Fibroblast of skin of left biceps (primary cell): ENCODE results near the gene AMER3.

Experiments
- DNase-seq, 2 experiments: peaks; one replicate each; pipeline ENCODE4 v3.0.0-alpha.2; 2013; ENCODE audit warnings: low read depth in 2 of 2

Gene AMER3

DNA sequence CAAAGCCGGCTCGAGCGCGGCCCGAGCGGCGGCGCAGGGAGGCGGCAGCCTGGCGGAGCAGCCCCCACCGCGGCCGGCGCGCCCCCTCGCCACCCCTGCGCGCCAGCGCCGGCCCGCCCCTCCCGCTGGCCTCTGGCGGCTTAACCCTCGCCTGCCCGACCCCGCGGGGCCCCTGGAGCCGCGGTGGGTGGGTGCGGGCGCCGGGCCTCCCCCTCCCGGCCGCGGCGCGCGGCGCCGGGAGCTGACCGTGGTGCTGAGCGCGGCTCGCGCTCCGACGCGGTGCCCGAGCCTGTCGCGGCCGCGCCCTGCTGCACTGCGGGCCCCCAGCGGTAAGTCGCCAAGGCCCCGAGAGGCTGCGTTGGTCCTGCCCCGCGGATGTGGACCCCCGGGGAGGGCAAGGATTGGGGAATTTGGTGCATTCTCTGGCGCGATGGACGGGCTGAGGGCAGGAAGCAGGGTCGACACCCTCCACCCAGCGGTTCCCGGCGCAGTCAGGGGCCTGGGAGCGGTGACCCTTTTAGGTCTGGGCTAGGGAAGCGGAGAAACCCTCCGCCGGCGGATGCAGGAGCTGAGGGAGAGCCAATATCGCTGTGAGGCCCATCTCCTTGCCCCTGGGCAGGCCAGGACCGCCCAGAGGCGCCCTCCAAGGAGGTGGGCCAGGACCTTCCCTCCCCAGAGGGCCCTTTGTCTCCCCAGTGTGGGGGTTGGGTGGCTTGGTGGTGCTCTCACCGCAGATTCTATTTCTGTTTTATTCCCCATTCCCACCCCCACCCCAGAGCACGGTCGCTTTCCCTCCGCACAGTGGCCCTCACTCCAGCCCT is 923 bp downstream of the AMER3 start:
- no peak for DNase-seq

DNA sequence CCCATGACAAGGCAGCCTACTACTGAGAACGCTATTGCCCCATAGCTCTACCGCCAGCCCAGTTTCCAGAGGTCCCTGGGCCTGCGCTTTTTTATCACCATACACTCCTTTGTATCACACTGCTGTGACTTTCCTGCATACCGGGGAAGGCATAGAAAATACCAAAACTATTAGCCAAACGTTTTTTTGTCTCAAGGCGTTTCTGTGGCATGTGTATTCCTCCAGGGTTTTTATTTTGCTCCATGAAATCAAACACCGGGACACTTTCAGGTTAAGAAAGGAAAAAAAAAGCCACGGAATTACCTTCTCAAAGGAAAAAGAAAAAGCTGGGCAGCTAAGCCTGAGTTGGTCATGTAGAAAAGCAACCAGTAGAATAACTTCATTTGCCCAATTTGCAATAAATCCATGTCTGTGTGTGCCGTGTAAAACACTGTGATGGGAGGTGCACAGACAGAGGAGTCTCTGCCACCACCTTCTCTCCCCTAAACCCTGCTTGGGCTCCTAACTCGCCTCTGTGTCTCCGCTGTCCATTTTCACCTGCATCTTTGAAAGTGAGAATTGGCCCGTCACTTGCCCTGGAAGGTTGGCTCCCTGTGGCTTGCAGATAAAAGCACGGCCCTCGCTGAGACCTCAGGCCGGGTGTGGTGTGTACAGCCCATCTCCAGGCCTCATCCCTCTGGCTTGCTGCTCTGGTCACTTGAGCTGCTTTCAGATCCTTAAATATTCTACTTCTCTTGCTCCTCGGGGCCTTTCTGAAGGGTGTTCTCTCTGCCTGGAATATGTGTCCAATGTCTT is 1.7 kb downstream of the AMER3 start:
- no peak for DNase-seq

DNA sequence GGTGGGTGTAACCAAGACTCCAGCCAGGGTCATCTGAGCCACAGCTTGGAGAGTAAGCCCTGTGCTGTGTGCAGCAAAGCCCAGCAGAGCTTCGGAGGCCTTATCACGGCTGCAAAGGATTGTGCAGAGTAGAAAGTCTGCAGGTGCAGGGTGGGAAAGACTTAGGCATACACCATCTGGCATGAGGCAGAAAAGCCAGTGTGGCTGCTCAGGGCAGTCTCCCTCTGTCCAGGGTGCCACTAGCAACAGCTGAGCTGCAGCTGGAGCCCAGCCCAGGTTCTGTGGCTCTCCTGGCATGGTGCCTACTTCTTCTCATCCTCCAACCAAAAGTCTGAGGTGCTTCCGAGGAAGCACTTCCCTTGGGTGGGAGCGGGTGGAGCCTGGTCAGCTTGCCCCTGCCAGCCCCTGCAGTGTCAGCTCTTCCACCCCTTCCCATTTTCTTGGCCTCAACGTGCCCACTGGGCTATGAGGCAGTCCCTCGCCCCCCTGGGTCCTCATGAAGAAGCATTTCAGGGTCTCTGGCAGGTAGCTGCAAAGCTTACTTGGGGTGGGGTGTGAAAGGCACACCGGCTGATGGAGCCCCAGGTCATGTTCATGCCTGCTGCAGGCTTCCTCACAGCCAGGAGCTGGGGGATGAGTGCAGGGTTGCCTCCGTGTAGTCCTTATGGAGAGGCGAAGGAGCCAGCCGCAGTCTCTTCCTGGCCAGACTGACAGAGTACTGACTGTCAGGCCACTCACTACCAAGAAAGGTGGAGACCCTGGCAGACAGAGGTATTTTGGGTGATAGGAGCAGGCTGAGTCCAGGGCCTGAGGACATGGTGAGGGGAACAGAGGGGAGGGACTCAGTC is 4.8 kb downstream of the AMER3 start:
- no peak for DNase-seq

DNA sequence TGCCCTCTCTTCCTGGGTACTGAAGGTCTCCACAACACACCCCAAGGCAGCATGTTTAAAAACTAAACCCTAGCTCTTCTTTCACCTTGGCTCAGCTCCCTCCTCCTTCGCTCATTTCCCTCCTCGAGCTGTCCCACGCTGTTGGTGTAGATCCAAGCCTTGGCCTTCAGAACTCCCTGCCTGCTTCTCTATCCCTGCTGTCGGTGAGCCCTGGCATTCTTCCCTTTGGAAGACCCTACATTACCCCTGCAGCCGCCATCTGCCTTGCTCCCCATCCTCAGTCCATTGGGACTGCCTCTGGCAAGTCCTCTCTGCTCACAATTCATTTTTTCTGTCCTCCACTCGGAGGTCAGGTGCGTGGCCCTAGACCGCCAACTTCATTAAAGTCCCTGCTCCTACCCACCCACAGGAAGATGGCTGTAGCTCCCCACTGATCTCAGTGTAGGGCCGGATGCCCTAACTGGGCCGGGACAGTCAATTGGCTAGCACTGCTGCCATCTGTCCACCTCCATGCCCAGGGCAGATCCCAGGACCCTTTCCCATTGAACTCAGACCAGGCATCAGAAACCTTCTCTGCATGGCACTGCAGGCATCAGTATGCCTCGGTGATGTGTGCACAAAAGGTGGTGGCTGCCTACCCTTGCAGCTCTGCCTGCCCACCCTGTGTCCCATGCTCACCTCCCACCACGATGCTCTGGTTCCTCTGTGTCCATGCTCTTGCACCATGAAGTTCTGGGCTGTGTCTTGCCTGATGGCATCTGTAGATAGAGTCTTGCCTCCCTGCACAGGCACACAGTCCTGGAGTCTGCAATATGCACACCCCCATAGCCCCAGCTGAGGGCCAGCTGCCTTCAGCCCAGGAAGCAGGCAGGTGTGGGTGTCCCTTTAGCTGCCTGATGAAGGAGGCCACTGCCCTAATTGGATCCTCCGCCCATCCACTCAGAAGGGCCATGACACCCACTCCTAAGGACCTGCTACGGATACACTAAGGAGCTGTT is 5.7 kb downstream of the AMER3 start:
- no peak for DNase-seq

DNA sequence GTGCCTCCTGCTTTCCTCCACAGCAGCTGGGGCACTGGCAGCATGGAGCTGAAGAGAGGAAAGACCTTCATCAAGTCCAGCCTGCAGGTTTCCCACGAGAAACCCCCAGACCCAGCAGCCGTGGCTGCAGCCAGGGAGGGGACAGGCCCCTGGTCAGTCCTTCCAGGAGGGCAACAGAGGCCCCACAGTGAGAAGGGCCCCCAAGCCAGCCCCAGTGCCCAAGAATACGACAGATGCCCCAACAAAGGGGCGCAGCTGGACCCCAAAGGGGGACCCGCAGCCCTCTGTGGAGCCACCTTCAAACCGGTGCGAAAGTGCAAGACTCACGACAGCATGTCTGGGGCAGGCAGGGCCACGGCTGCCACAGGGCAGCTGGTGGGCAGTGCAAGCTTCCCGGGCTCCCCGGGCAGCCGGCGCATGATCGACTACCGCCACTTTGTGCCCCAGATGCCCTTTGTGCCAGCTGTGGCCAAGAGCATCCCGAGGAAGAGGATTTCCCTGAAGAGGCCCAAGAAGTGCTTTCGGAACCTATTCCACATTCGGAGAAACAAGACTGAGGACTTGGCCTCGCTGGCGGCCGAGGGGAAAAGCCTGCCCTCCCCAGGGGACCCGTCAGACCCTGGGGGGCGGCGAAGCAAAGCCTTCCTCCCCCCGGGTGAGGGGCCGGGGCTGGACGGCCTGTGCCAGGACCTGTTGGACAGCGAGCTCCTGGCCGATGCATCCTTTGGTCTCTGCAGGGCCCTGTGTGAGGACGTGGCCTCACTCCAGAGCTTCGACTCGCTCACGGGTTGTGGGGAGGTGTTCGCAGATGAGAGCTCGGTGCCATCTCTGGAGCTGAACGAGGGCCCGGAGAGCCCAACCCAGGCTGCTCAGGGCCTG is 6.9 kb downstream of the AMER3 start:
- DNase-seq: no peak

DNA sequence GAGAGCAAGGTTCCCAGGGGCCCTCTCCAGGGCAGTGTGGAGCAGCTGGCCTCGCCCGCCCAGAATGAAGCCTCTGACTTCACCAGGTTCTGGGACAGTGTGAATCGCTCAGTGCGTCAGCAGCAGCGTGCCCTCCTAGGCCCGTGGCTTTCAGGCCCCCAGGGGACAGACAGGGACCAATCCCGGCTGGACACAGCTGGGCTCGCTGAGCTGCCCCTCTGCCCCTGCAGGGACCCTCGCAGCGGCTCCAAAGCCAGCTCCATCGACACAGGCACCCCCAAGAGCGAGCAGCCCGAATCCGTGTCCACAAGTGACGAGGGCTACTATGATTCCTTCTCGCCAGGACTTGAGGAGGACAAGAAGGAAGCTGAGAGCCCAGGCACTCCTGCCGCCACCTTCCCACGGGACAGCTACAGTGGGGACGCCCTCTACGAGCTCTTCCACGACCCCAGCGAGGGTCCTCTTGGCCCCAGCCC is 7.6 kb downstream of the AMER3 start:
- DNase-seq: no peak

DNA sequence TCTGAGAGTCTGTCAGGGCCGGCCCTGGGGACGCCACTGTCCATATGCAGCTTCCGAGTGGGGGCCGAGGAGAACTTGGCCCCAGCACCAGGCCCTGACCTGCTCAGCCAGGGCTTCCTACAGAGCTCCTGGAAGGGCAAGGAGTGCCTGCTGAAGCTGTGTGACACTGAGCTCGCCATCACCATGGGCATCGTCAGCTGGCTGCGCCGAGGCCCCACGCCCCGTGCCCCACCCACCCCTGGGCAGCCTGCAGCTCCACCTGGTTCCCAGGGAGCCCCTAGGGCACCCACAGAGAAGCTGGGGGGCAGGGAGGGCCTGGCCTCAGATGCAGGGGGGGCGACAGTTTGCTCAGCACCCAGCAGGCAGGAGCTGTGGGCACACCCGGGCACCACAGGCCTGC is 8.1 kb downstream of the AMER3 start:
- no peak for DNase-seq

DNA sequence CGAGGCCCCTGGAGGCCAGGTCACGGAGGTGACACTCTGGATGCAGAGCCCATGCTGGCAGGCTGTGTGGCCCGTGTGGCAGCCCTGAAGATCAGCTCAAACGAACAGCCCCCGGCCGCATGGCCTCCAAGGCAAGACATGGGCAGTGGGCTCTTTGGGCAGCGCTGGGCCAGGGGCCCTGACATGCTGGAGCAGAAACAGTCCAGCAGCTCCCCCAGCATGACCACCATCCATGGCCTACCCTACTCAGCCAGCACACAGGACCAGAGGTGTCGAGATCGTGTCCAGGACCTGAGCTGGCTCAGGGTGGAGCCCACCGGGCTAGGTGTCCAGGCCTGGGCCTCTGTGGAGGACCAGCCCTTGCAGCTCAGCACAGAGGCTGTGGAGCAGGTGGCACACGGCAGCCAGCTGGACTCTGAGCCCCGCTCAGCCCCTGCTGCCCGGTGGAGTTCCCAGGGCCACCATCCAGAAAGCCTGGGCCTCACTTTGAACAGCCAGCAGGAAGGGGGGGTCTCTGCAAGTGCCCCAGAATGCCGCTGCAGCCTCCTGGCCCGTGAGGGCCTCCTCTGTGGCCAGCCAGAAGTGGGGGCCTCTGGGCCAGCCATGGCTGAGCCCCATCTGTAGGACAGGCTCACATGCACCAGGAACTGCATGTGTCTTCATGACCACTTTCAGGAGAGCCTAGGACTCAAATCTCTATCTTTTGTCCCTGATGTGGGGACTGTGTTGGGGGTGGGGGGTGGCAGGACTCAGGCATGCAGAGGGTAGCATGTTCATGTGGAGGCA is 8.9 kb downstream of the AMER3 start:
- no peak for DNase-seq

DNA sequence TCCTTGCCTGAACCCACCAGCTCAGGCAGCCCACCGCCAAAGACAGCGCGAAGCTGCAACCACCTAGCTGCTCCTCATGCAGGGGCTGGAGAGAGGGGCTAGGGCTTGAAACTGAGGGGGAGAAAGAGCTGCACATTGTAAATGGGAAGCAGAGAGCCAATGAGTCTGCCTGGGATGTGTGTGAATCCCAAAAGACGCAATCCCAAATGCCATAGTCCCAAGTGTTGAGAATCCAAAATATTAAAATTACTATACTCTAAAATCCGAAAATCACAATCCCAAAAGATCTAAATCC is 9.4 kb downstream of the AMER3 start:
- no peak for DNase-seq

DNA sequence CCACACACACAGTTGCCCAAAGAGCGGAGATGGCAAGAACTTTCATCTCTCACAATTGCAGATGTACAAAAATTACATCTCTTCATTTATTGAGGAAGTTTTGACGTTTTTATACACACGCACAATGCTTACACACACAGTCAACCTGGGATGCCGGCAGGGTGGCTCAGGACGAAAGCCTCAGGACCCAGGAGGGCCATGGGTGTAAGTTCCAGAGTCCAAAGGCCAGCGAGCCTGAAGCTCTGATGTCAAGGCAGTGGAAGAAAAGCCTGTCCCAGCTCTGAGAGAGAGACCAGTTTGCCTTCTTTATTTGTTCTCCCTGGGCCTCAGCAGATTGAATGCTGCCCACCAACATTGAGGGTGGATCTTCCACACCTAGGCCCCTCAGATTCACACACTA is 10.1 kb downstream of the AMER3 start:
- DNase-seq: no peak

DNA sequence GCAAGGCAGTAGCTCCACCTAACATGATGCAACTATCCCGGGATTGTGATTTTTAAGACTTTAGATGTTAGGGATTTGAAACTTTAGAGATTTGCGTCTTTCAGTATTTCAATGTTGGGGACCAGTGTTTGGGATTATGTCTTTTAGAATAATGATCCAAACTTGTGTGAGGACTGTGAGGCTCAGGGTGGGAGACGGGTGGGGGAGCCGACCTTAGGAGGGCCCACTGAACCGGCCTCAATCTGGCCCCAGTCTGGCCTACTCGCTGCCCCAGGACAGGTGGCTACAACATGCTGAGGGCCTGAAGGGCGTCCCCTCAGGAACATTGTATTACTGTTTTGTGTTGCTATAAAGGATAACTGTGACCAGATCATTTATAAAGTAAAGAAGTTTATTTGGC is 10.7 kb downstream of the AMER3 start:
- DNase-seq: no peak

DNA sequence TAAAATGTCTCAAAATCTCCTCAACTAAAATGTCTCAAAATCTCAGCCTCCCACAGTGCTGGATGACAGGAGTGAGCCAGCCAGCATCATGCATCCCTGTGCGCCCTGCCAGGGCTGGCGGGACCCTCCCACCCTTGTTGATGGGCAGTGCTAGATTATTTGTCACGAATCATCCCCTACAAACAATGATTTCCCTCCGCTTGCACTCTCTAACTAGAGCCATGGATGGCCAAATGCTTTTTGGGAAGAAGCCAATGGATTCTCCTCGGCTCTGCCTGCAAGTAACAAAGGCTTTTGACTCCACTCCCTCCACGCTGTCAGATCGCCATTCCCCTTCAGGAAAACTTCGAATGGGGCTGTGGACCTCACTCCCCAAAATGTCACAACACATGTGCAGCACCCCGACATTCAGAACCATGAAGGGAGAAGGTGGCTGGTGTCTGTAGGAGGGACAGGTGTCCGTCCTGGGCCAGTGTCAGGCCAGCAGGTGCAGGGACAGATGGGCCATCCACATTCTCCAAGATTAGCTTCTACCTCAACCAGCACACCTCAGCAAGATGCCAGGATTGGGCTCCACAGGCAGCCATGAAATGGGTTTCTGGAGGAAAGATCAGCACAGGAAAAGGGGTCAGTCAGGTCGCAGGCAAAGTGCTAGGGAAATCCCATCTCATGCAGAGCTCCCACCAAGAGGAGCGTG is 11.5 kb downstream of the AMER3 start:
- DNase-seq: no peak

DNA sequence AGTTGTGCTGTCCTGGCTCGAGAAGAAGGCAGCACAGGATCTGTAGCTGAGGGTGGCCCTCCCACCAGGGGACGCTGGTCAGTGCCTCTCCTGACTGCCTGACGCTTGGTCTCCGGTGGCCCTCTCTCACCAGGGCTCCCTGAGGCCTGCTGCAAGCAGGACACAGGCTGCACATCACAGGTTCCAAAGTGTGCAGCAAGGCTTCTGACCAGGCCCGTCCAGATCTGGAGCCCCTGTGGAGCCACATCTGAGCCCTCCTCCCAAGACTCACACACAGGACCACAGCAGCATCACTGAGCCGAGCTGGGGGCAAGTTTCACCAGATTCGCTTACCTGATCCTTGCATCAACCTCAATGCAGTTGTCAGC is 12.1 kb downstream of the AMER3 start:
- no peak for DNase-seq

DNA sequence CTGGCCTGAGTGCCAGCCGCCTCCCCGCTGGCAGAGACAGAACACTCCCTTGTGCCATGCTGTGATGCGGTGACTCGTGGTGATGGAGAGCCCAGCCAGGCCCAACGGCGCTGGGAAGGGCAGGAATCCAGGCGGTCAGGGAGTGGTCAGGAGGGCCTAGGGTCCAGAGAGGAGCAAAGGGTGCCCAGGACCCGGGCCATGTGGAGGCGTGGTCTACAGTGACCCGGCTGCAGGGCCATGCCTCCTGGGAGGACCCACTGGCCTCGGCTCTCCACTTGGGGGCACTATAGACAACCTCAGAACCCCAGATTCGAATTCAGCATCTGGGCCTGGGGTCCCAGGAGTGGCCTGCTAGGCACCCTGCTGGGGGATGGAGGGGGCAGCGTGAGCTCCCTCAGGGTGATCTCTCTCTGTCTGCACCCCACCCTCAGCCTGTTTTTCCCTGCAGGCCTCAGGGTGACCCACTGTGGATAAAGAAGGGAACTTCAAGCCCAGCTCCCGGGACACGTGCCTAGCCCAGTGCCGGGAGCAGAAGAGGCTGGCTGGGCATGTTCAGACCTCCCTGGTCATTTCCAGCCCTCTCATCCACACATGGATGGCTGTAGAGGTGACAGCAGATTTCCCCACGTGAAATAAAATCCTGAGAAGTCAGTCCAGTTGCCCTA is 13.0 kb downstream of the AMER3 start:
- no peak for DNase-seq

DNA sequence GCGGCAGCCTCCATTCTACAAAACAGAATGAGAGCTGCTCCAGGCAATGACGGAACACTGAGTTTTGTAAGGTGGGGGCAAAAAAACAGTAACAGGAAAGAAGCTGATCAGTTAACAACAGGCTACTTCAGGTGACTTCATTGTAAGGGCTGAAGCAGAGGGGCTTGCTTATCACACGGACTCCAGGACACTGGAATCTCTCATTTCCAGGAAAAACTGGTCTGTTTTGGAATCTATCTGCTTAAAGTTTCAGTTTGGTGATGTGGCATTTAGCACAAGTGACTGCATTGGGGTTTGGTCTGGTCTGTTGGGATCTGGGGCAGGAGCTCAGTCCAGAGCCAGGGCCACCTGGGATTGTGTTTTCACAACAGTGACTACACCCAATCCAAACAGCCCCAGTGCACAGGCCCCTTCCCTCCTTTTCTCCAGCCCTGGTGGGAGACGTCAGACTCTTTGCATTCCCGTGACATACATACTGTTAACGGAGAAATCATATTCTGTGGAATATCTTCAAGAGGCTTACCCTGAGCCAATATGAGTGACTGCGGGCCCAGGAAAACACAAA is 14.1 kb downstream of the AMER3 start:
- DNase-seq: no peak

DNA sequence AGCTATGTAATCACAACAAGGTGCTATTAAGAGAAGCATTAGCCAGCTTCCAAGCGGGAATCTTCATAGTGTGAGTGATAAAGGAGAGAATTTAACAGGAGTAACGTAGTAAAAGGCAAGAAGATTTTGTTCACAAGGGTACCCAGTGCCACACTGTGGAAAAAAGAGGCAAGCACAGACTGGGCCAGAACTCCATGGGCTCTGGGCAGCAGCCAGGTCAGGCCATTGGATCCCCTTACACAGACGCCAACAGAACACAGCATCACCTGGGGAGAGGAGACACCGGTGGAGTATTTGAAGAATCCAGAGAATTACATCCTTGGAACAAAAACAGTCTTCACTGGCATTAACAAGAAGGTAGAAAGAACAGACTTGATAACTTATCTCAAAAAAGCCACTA is 21.2 kb downstream of the AMER3 start:
- no peak for DNase-seq

DNA sequence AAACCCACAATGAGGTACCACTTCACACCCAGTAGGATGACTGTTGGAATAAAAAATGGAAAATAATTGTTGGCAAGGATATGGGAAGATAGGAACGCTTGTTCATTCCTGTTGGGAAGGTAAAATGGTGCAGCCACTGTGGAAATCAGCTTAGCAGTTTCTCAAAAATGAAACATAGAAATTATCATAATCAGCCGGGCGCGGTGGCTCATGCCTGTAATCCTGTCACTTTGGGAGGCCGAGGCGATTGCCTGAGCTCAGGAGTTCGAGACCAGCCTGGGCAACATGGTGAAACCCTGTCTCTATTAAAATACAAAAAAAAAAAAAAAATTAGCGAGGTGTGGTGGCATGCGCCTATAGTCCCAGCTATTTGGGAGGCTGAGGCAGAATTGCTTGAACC is 23.4 kb downstream of the AMER3 start:
- DNase-seq: no peak

DNA sequence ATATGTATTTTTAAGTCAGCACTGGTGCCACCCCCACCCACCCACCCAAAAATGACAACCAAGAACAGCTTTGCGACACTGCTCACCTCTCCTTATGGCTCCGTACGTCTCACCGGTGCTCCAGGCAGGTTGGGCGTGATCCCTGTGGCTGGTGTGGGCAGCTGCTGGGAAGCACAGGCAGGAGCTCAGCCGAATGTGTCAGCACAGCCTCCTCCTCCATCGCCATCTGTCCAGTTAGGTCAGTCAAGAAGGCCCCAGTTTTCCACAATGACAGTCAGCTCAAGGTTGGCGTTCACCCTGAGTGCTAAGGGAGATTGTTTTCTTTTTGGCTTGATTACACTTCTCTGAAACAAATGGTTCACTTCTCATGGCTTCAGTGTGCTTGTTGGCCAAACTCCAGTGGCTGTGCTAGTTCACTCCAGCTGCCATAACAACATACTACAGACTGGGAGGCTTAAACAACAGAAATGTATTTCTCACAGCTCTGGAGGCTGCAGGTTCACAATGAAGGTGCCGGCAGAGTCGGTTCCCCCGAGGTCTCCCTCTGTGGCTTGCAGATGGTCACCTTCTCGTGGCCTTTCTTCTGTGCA is 30.2 kb downstream of the AMER3 start:
- no peak for DNase-seq
